Left ventricle myocardium superior (tissue), 1 donor: ENCODE measurements around the gene YES1. TPM values are rescaled to one million over a fixed set of nuclear protein-coding genes. Genes with fewer than 3 reads are reported as not detected.
"Not testable (repeated sequence)": the region's sequence is repeated elsewhere in the genome, so short reads cannot be mapped to it uniquely, and the experiment has no call there.

Experiments used
- ATAC-seq: fragments of 200-7000 bp; cut with Tn5 transposase; one replicate; pipeline ENCODE4 v1.9.1; 2020; ENCODE audit warnings: mild to moderate bottlenecking, moderate library complexity
- DNase-seq: peaks from one replicate; pipeline ENCODE4 v3.0.0-alpha.2; 2020
- intact Hi-C: fragments of 100-400 bp; cut with micrococcal nuclease; formaldehyde crosslinking; loops from one replicate; pipeline ENCODE4 v1.11.0; 2022
- total RNA-seq: library from RNA; stranded (reverse); fragmentation: NEBNext Ultra II Directional; extraction: Animal tissue kit (Norgen Biotek cat#: 25700); gene quantifications from one replicate; pipeline ENCODE4 v1.2.1, GENCODE V29; 2021
- donor health status: DM: no; HTN: yes; CAD: no; lungs with severe emphysema.

The YES1 gene
- total RNA-seq, 1 donor from 2014 or later: 23.4 TPM

GRCh38 chr18:755506-755905 is 56.5 kb downstream of the YES1 start:
- DNase-seq (no peak), ATAC-seq (no peak)
- intact Hi-C loops: no loop called here

- ATAC-seq: no peak
- no peak for DNase-seq
- intact Hi-C loops: no loop called here
These were observed 57.4 kb downstream of the YES1 start for GRCh38 chr18:754656-755055.

- ATAC-seq (no peak), DNase-seq (no peak)
- intact Hi-C loops: no loop called here
These were observed 61.6 kb downstream of the YES1 start for GRCh38 chr18:750456-750855.

- DNase-seq (no peak), ATAC-seq (no peak)
- intact Hi-C loops: no loop called here
These were observed 67.0 kb downstream of the YES1 start for GRCh38 chr18:744832-745597.

- ATAC-seq (peak; percentile 71), DNase-seq (no peak)
- intact Hi-C loops: loop anchor here (2.0 kb wide), 1 partner anchor 89 kb away; no protein-coding TSS in a partner anchor
These were observed 70.0 kb downstream of the YES1 start for GRCh38 chr18:741931-742512.

- intact Hi-C loops: no loop called here
- DNase-seq (no peak), ATAC-seq (no peak)
These were observed 79.7 kb downstream of the YES1 start for GRCh38 chr18:732371-732770.

GRCh38 chr18:731185-731584 is 80.9 kb downstream of the YES1 start:
- DNase-seq: no peak
- intact Hi-C loops: no loop called here
- no peak for ATAC-seq

GRCh38 chr18:730692-731091 is 81.3 kb downstream of the YES1 start:
- intact Hi-C loops: no loop called here
- ATAC-seq (no peak), DNase-seq (no peak)

GRCh38 chr18:730120-730519 is 81.9 kb downstream of the YES1 start:
- intact Hi-C loops, DNase-seq, ATAC-seq: not testable (repeated sequence)

GRCh38 chr18:725646-726045 is 86.4 kb downstream of the YES1 start:
- ATAC-seq (no peak), DNase-seq (no peak)
- intact Hi-C loops: no loop called here

- DNase-seq (no peak), ATAC-seq (no peak)
- intact Hi-C loops: no loop called here
These were observed 88.4 kb downstream of the YES1 start for GRCh38 chr18:723541-724080.

GRCh38 chr18:717003-717402 is 95.0 kb downstream of the YES1 start:
- intact Hi-C loops: no loop called here
- no peak for DNase-seq
- no peak for ATAC-seq

GRCh38 chr18:715626-716025 is 96.4 kb downstream of the YES1 start:
- ATAC-seq (no peak), DNase-seq (no peak)
- intact Hi-C loops: no loop called here

GRCh38 chr18:713135-713490 is 98.9 kb downstream of the YES1 start:
- no peak for ATAC-seq
- intact Hi-C loops: no loop called here
- DNase-seq: no peak

GRCh38 chr18:712401-713134 is 99.5 kb downstream of the YES1 start, which contains the start of gene ENOSF1:
ENOSF1 (minus strand) TSS chr18:712630; CDS start chr18:712587, 43 bp downstream.
- DNase-seq: peak; percentile 90
- intact Hi-C loops: no loop called here
- ATAC-seq: peak; percentile 92

- DNase-seq (peak; percentile 64), ATAC-seq (peak; percentile 66)
- intact Hi-C loops: no loop called here
These were observed 100.2 kb downstream of the YES1 start for GRCh38 chr18:711657-712400.

- ATAC-seq (peak; percentile 7), DNase-seq (no peak)
- intact Hi-C loops: no loop called here
These were observed 100.8 kb downstream of the YES1 start for GRCh38 chr18:711310-711656.

GRCh38 chr18:710418-711300 is 101.4 kb downstream of the YES1 start:
- intact Hi-C loops: no loop called here
- DNase-seq: no peak
- no peak for ATAC-seq

GRCh38 chr18:709771-710170 is 102.3 kb downstream of the YES1 start:
- peak; percentile 24 for ATAC-seq
- DNase-seq: no peak
- intact Hi-C loops: no loop called here
